Measurements from ENCODE around the gene TBC1D9B. TPM values are rescaled to one million over a fixed set of nuclear protein-coding genes. Genes with fewer than 3 reads are reported as not detected.
A peak's percentile ranks its signal among the peaks of the same experiment; 100 is the strongest.

Gene TBC1D9B
- total RNA-seq, 1 donor from 2014 or later = 114 TPM

DNA sequence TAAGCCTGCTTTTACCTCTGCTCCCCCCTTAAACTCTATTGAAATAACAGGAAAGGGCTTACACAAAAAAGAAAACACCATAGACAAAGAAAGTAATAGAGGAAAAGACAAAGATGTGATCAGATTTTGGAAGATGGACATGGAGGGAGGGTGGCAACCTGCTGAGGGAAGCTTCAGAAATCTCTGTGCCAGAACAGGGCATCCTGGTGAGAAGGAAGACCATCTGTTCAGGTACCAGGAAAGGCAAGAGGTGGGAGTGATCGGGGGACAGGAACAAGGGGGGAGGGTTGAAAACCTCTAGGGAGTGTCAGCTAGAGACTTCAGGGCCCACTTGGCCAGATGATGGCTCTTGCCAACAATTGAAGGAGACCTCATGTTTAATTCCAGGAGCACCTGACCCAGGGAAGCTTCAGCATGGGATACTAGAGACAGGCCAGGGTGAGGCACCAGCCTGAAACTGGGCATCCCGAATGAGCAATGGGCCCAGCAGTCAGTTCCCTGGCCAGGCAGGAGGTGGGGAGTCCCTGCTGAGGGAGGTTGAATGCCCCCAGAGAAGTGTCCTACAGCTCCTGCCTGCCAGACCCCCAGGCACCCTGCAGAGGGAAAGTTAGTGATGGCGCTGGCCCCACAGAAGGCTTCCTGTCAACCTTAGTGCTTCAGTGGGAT is 78.8 kb downstream of the TBC1D9B start:
- Mint-ChIP-seq H3K36me3 (peaks cover 50% of the 10 kb centered on the region), H3K9me3 (no peaks in the 10 kb centered on the region), H3K4me1 (ENCODE audit: unreplicated experiment) (peaks cover 3% of the 10 kb centered on the region), H3K4me3 (no peak overlapping the region), H3K27me3 (no peaks in the 10 kb centered on the region), H3K27ac (no peak overlapping the region)
- DNase-seq (ENCODE audit: extremely low spot score, unreplicated experiment) = no peak
- no peak for TF ChIP-seq CTCF (conservative IDR thresholded peaks at IDR 0.05)

DNA sequence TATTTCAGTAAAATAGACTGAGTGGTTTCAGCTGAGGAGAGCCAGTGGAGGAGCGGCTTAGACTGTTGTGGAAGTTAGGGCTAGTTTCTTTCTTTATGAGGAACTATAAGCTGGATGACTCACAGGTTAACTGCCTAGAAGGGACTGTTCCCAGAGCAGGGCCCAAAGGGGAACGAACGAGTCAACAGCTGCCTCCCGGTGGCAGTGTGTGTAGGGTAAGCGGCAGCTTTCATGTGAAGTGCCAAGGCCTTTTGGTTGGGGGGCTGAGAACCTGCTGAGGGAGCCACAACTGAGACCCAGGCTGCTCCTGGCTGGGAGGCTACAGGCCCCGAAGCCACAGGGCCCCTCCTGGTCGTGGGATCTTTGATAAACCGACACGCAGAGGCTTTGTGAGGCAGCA is 80.0 kb downstream of the TBC1D9B start:
- no peak for DNase-seq (ENCODE audit: extremely low spot score, unreplicated experiment)
- Mint-ChIP-seq H3K9me3 (no peaks in the 10 kb centered on the region), H3K4me1 (ENCODE audit: unreplicated experiment) (peaks cover 7% of the 10 kb centered on the region), H3K4me3 (no peak overlapping the region), H3K27ac (peak overlapping the region; percentile 31), H3K27me3 (no peaks in the 10 kb centered on the region), H3K36me3 (peaks cover 42% of the 10 kb centered on the region)
- TF ChIP-seq CTCF (conservative IDR thresholded peaks at IDR 0.05) = no peak

DNA sequence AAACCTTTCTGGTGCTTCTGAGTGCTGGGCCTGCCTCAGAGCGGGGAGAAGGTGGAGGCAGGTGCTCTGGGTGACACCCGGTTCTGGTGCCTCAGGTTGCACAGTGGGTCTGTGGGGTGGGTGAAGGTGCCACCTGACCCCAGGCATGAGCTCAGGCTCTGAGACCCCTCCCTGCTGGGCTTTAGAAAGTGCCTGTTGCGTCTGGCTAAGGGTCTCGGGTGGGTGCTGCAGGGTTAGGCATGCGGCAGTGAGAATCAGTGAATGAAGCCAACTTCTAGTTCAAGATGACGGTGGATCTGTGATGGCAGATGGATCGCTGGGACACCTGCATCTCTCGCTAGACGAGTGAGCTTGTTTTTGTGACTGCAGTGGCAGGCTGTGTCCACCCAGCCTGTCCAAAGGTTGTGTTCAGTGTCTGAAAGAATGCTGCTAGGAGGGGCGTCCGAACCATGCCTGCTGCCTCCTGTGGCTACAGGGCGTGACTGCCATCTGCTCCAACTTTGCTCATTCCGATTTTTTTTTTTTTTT is 82.0 kb downstream of the TBC1D9B start:
- H3K36me3 Mint-ChIP-seq = peaks cover 41% of the 10 kb centered on the region
- no peaks in the 10 kb centered on the region for H3K27me3 Mint-ChIP-seq
- no peak for TF ChIP-seq CTCF (conservative IDR thresholded peaks at IDR 0.05)
- no peaks in the 10 kb centered on the region for H3K9me3 Mint-ChIP-seq
- H3K27ac Mint-ChIP-seq = peak overlapping the region; percentile 44
- peaks cover 15% of the 10 kb centered on the region for H3K4me1 Mint-ChIP-seq (ENCODE audit: unreplicated experiment)
- DNase-seq (ENCODE audit: extremely low spot score, unreplicated experiment) = no peak
- no peak overlapping the region for H3K4me3 Mint-ChIP-seq

DNA sequence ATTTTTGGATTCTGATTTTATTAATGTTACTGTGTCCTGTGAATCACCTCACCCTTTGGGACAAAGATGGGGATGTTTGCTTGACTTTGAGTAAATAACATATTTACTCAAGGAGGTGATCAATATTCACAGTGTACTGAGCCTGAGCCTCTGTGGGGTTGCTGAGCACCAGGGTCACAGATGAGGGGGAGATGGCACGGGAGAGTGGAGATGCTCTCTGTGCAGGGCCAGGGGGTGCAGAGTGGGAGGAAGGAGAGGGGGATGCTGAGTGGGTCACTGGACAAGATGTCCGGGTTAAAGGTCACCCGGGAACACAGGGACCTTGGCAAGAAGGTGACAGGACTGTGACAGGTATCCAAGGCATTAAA is 83.0 kb downstream of the TBC1D9B start:
- Mint-ChIP-seq H3K9me3 (no peaks in the 10 kb centered on the region), H3K36me3 (peaks cover 35% of the 10 kb centered on the region), H3K27me3 (no peaks in the 10 kb centered on the region), H3K4me3 (peak overlapping the region; percentile 62), H3K4me1 (ENCODE audit: unreplicated experiment) (peaks cover 19% of the 10 kb centered on the region), H3K27ac (peak overlapping the region; percentile 44)
- TF ChIP-seq CTCF (conservative IDR thresholded peaks at IDR 0.05) = no peak
- DNase-seq (ENCODE audit: extremely low spot score, unreplicated experiment) = no peak

DNA sequence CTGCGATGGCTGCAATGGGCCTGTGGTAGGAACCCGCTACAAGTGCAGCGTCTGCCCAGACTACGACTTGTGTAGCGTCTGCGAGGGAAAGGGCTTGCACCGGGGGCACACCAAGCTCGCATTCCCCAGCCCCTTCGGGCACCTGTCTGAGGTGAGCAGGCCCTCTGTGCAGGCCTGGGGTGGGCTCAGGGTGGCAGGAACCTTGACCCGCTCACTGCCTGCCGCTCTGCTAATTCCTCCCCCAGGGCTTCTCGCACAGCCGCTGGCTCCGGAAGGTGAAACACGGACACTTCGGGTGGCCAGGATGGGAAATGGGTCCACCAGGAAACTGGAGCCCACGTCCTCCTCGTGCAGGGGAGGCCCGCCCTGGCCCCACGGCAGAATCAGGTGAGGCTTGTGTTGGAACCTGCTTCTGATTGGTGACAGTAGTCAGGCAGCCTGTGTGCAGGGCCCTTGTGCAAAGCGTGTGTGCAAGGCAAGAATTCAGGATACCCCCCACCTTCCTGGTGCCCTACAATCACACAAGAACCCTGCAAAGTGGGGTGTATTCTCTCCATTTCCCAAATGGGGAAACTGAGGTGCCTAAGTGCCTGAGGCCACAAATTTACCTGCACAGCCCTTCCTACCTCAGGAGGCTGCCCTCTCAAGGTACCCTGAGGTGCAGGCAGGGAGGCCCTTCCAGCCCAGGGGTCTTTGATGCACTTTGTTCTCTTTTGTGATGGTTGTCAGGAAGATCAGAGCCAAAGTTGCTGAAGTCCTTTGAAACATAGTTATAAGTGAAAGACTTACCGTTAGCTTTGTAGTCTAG is 83.6 kb downstream of the TBC1D9B start:
- peak overlapping the region; percentile 96 for H3K27ac Mint-ChIP-seq
- H3K36me3 Mint-ChIP-seq = peaks cover 29% of the 10 kb centered on the region
- TF ChIP-seq CTCF (conservative IDR thresholded peaks at IDR 0.05) = no peak
- DNase-seq (ENCODE audit: extremely low spot score, unreplicated experiment) = no peak
- peaks cover 19% of the 10 kb centered on the region for H3K4me1 Mint-ChIP-seq (ENCODE audit: unreplicated experiment)
- peak overlapping the region; percentile 62 for H3K4me3 Mint-ChIP-seq
- H3K27me3 Mint-ChIP-seq = no peaks in the 10 kb centered on the region
- no peaks in the 10 kb centered on the region for H3K9me3 Mint-ChIP-seq

Data from type B pancreatic cell (in vitro differentiated cells).